DMS 273 treated with DMSO at 0.1 percent for 48 hours (cell line): ENCODE results near the gene GPR25.

Experiments
- DNase-seq: peaks from one replicate; lab custom pipeline; 2025; lab: John Stamatoyannopoulos, UW

GPR25 gene

DNA sequence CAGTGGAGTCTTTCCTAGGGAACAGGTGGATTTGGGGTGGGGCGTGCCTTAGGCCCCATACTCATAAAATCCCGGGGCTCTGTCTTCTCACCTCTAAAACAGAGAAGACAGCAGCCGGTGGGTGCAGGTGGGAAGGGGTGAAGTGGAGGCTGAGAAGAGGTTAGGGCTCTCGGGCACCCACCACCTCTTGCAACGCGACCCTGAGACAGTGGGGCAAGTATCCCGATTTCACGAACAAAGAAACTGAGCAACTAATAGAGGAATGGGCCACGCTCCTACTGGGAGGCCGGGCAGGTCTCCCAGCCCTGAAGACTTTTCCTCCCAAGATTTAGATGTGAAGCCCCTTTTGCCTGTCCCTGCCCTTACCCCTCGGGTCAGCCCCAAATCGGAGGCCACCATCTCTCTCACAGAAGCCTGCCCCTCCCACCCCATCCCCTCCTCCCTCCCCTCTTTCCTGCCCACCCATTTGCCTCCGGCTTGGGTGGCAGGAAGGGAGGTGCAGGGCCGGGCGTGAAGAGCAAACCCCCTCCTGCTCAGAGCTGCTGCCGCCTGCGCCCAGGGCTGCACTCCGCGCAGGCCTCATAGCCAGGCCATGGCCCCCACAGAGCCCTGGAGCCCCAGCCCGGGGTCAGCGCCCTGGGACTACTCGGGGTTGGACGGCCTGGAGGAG, at the start of gene GPR25:
Gene GPR25 (plus strand): TSS at position 536 of the 670 bp plus-strand sequence. CDS start 57 bp downstream, at position 593.
- no peak for DNase-seq

- no peak for DNase-seq
These were observed 41.7 kb upstream of the GPR25 start for GRCh38 chr1:200831091-200831490.

GRCh38 chr1:200834383-200834782, 38.4 kb upstream of the GPR25 start:
- no peak for DNase-seq

DNA sequence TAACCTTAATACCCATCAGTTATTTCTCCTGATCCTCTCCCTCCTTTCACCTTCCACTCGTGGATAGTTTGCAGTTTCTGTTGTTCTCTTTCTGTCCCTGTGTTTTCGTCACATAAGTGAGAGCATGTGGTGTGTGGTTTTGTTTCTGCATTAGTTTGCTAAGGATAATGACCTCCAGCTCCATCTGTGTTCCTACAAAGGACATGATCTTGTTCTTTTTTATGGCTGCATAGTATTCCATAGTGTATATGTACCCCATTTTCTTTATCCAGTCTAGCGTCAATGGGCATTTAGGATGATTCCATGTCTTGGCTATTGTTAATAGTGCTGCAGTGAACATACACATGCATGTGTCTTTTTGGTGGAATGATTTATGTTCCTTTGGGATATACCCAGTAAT, 36.6 kb upstream of the GPR25 start:
- no peak for DNase-seq

DNA sequence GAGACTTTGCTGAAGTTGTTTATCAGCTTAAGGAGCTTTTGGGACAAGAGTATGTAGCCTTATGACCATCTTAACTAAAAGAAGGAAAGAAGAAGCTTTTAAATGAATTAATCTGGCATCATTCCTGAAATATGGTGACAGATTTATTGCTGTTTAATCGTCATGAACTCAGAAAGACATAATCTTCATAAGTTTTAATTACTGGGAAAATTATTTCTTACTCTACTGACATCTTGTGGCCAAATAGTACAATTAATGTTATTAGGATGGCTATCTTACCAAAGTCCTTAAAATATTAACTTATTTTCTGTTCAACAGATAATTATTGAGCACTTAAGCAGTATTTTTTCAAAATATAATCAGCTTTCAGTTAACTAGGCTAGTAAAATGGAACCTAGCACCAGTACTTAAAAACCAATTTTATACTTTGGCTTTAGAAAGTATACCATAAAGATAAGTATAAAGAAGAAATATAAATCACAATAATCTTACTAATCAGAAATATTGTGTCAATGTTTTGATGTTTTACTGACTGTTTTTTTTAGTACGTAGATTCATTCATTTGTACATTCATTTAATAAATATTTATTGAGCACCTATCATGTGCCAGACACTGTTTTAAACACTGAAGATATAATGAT, 34.7 kb upstream of the GPR25 start:
- no peak for DNase-seq

- DNase-seq: no peak
These were observed 33.9 kb upstream of the GPR25 start for GRCh38 chr1:200838676-200839445.

- no peak for DNase-seq
These were observed 27.4 kb upstream of the GPR25 start for GRCh38 chr1:200845360-200845759.

DNA sequence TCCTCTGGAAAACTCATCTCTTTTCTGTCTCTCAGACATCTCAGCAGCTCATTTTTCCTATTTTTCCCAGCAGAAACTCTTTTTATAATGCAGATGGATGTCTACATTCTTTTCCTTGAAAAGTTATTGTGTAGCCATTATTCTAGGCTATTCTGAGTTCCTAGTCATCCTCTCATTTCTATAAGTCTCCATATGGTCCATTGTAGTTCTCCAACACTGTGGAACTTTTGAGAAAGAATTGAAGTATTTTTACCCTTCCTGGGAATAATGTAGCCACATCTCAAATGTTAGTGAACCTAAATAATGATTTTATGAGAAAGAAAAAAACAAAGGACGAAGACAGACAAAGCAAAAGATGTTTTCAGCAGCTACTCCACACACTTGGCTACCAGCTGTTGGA, 26.4 kb upstream of the GPR25 start:
- no peak for DNase-seq

- no peak for DNase-seq
These were observed 23.4 kb upstream of the GPR25 start for GRCh38 chr1:200849430-200849829.

DNA sequence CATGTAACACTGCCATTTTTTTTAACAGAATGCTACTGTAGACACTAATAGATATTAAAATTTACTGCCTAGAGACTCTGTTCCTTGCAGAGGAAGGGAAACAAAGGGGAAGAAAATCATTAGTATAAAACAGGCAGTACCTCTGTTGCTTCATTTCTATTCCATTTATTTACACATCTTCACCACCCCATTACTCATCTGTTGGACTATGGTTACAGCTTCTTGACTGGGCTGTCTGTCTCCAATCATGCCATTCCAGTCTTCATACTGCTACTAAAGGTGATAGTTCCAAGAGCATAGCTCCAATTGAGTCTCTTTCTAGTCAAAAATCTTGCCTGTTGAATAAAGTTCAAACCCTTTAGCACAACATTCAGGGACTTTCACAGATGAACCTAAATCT, 22.2 kb upstream of the GPR25 start:
- no peak for DNase-seq

GRCh38 chr1:200856716-200857357, 15.9 kb upstream of the GPR25 start:
- DNase-seq: no peak

GRCh38 chr1:200857804-200858203, 15.0 kb upstream of the GPR25 start:
- no peak for DNase-seq

DNA sequence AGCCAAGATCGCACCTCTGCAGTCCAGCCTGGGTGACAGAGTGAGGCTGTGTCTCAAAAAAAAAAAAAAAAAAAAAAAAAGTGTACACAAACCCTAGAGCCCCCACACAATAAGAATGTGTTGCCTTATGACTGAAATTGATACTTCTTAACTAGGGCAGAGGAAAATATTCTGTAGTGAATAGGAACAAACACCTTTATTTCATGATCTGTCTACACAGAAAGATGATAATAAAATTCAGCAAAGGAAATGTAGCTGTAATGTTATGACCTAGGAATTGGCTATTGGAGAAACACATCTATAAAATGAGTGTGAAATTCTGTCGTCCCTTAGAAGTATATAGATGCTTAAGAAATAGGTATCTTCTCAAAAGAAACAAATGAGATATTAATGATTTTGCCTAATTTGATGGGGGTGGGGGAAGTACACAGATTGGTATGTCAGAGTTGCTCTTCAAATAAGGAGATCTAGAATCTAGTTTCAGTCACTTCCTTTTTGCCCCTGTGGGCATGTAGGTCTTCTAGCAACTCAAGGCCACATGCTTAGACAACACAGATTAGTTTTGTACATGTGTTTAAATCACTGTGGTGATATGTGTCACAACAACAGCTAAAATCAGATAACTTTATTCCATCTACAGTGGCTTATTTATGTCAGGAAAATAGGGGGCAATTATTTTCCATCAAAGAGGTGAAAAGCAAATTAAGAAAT, 10.7 kb upstream of the GPR25 start:
- DNase-seq: no peak

DNA sequence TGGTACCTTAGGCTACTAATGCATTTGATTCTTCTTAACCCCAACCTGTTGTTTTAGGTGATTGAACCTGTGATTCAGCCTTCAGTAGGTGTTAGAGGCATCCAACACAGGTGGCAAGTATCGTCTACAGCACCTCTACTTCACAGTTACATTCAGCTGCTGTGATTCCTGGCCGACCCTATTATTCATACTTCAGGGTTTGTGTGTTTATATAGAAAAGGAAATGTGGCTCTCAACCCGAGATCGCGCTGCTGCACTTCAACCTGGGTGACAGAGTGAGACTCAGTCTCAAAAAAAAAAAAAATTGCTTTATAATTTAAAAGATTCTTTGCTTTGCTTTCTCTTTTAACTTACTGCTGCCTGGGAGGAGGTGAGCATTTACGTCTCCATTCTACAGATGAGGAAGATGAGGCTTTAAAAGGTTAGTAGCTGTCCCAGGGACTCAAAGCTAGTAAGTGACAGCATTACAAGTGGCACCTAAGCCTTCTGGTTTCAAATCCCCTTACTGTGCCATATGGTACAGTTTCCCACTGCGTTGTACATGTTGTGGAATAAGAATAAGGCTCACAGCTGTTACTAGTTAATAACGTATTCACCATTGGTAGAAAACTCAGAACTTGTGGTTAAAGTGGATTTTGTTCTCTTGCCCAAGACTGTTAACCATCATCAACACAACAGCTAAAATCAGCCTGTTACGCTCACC, 9.9 kb upstream of the GPR25 start:
- peak; percentile 77 for DNase-seq

DNA sequence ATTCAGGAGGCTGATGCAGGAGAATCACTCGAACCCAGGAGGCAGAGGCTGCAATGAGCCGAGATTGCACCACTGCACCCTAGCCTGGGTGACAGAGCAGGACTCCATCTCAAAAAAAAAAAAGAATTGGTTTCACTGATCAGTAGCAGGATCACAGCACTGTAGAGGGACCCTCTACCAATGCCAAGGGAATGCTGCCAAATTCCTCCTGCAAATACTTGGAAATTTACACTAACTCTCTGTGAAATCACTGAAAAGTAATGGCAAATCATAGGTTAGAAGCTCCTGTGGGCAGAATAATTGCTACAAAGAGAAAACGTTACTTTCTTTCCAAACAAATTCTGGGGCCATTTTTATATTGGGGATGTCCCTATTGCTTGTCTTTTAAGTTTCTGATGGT, 6.7 kb upstream of the GPR25 start:
- no peak for DNase-seq

GRCh38 chr1:200866521-200866920, 6.3 kb upstream of the GPR25 start:
- no peak for DNase-seq

DNA sequence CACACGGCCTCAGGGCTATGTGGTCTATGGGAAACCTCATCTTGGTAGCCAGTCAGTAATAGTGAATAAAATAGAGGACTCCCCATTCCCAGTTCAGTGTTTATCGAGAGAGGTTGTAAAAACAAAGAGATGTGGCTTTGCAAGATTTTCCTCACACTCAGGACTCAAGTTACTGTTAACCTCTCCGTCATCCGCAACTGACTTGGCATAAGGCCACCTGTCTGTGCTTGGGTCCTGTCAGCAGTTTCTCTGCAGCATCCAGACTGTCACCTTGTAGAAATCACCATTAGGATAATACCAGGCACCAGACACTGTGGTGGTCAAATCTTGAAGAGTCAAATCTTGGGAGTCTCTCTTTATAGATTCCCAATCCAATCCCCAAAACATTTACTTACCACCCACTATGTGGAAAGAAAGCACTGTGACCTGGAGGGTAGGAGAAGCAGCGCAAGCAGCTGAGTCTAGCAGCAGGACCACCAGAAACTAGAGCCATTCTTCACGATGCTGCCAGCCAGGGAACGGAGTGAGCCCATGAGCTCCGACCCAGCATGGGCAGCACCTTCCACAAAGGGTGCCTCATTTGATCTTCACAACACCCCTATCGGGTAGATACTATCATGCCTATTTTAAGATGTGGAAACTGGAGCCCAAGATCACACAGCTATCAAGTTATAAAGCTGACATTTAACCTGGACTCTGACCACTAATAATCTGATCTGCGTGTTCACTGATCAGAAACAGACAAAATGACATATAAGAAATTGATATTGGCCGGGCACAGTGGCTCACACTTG, 5.6 kb upstream of the GPR25 start:
- DNase-seq: no peak

DNA sequence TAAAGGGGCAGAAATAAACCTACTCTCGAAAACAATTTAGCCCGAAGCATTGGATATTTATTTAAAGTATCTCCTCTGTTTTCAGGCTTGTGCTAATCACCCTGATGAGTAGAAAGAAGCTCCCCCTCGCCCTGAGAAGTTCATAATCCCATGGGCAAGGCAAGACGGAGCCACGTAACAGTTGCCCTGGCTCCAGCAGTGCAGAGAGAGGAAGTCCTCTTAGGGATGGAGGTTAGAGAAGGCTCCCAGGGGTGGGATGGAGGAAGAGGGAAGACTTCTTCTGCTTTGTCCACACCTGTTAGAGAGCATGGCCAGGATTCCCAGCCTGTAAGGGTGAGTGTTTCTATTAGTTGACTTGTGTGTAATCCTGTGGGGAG, 3.4 kb upstream of the GPR25 start:
- DNase-seq: no peak

GRCh38 chr1:200869753-200870391, 2.9 kb upstream of the GPR25 start:
- DNase-seq: no peak

GRCh38 chr1:200873116-200873670, 412 bp downstream of the GPR25 start:
- no peak for DNase-seq
